NCI-H226 (cell line): ENCODE results near the gene ABCB1.
A peak's percentile ranks its signal among the peaks of the same experiment; 100 is the strongest.
"Not testable (repeated sequence)": the region's sequence is repeated elsewhere in the genome, so short reads cannot be mapped to it uniquely, and the experiment has no call there.

Experiments used
- DNase-seq: peaks from one replicate; pipeline ENCODE4 v3.0.0-alpha.2; 2015

Gene ABCB1

GRCh38 chr7:87574630-87575029 is 26.1 kb downstream of the ABCB1 start:
- peak; percentile 85 for DNase-seq

GRCh38 chr7:87572513-87572912 is 28.2 kb downstream of the ABCB1 start:
- DNase-seq: not testable (repeated sequence)

- peak; percentile 29 for DNase-seq
Measured at GRCh38 chr7:87570178-87570577, 30.5 kb downstream of the ABCB1 start.

GRCh38 chr7:87567052-87567451 is 33.6 kb downstream of the ABCB1 start:
- DNase-seq: peak; percentile 40

- DNase-seq: no peak
Measured at GRCh38 chr7:87566311-87566900, 34.3 kb downstream of the ABCB1 start.

- DNase-seq: no peak
Measured at GRCh38 chr7:87565877-87566276, 34.8 kb downstream of the ABCB1 start.

GRCh38 chr7:87564296-87564963 is 36.3 kb downstream of the ABCB1 start:
- DNase-seq: peak; percentile 32

GRCh38 chr7:87561702-87562101 is 39.0 kb downstream of the ABCB1 start:
- no peak for DNase-seq

GRCh38 chr7:87561102-87561501 is 39.6 kb downstream of the ABCB1 start:
- DNase-seq: no peak

- DNase-seq: no peak
Measured at GRCh38 chr7:87552351-87552900, 48.3 kb downstream of the ABCB1 start.

- DNase-seq: no peak
Measured at GRCh38 chr7:87548123-87548919, 52.4 kb downstream of the ABCB1 start.

- no peak for DNase-seq
Measured at GRCh38 chr7:87545760-87546159, 54.9 kb downstream of the ABCB1 start.

GRCh38 chr7:87543623-87544022 is 57.1 kb downstream of the ABCB1 start:
- no peak for DNase-seq

- no peak for DNase-seq
Measured at GRCh38 chr7:87541648-87542047, 59.0 kb downstream of the ABCB1 start.

GRCh38 chr7:87538052-87538451 is 62.6 kb downstream of the ABCB1 start:
- no peak for DNase-seq

GRCh38 chr7:87534072-87534471 is 66.6 kb downstream of the ABCB1 start:
- DNase-seq: no peak

GRCh38 chr7:87530126-87530525 is 70.6 kb downstream of the ABCB1 start:
- no peak for DNase-seq

GRCh38 chr7:87528730-87529129 is 72.0 kb downstream of the ABCB1 start:
- DNase-seq: peak; percentile 12

- no peak for DNase-seq
Measured at GRCh38 chr7:87518735-87519134, 81.9 kb downstream of the ABCB1 start.

- DNase-seq: no peak
Measured at GRCh38 chr7:87517891-87518290, 82.8 kb downstream of the ABCB1 start.

- DNase-seq: no peak
Measured at GRCh38 chr7:87517136-87517815, 83.4 kb downstream of the ABCB1 start.

- no peak for DNase-seq
Measured at GRCh38 chr7:87513735-87514335, 86.8 kb downstream of the ABCB1 start.

- DNase-seq: no peak
Measured at GRCh38 chr7:87512906-87513305, 87.8 kb downstream of the ABCB1 start.
